ENCODE results near the gene CARD19. TPM values are rescaled to one million over a fixed set of nuclear protein-coding genes. Genes with fewer than 3 reads are reported as not detected.
A peak's percentile ranks its signal among the peaks of the same experiment; 100 is the strongest.

The CARD19 gene
- total and polyA plus RNA-seq, 11 donors: 24.2 to 46.2 (median 30.5) TPM

GRCh38 chr9:93134015-93134739 is 38.2 kb downstream of the CARD19 start, which contains the start of gene NINJ1:
TSS of gene NINJ1 (minus strand) at chr9:93134251. CDS start at chr9:93134217, 34 bp downstream.
- ATAC-seq: peak; percentile 46 to 86 (median 77)
- 1 to 2% (median 1%) methylated on average over 43 to 78 of the region's 78 CpGs for WGBS, 4 donors
- intact Hi-C loops (cut with DNase I): loop anchor here in 3 of 10 donors (5.0 to 10.0 kb wide), 2 partner anchors 37 to 321 kb away; partner anchors contain the start of genes CARD19 (in 2 of the 3), FAM120A (in 1 of the 3) and FAM120AOS (in 1 of the 3)
- H3K4me3 ChIP-seq: peak within 1 kb of the TSS; percentile 69 to 98 (median 86)
- peaks cover 0 to 5% (median 0%) of the 10 kb centered on the region in 9 donors for H3K36me3 ChIP-seq
- TF ChIP-seq POLR2A (IDR thresholded peaks at IDR 0.05): peak; percentile 62 to 81
- TF ChIP-seq CTCF (IDR thresholded peaks at IDR 0.05): no peak
- H3K27me3 ChIP-seq: no peaks in the 10 kb centered on the region
- peak within 1 kb of the TSS; percentile 74 to 97 (median 95) for H3K27ac ChIP-seq
- DNase-seq: peak; percentile 72 to 87 (median 80)
- H3K9me3 ChIP-seq: peaks cover 0 to 5% (median 0%) of the 10 kb centered on the region in 12 donors
- H3K4me1 ChIP-seq: peaks cover 4 to 63% (median 48%) of the 10 kb centered on the region in 12 donors

- DNase-seq: no peak
- 85 to 92% (median 86%) methylated on average over 6 to 14 of the region's 14 CpGs for WGBS, 4 donors
- TF ChIP-seq CTCF (IDR thresholded peaks at IDR 0.05): no peak
- no peak for TF ChIP-seq POLR2A (IDR thresholded peaks at IDR 0.05)
- Histone ChIP-seq H3K36me3 (peaks cover 0 to 4% (median 0%) of the 10 kb centered on the region in 9 donors), H3K4me1 (peaks cover 2 to 56% (median 41%) of the 10 kb centered on the region in 12 donors), H3K27me3 (no peaks in the 10 kb centered on the region), H3K9me3 (peaks cover 0 to 5% (median 0%) of the 10 kb centered on the region in 12 donors), H3K27ac (peak overlapping the region in 11 of 12 donors; percentile 92 to 97 (median 95)), H3K4me3 (peak overlapping the region; percentile 69 to 98 (median 86))
- intact Hi-C loops (cut with DNase I): loop anchor here in 3 of 10 donors (5.0 to 10.0 kb wide), 2 partner anchors 38 to 320 kb away; partner anchors contain the start of genes CARD19 (in 2 of the 3), FAM120A (in 1 of the 3) and FAM120AOS (in 1 of the 3)
- ATAC-seq: no peak
These were observed 38.9 kb downstream of the CARD19 start for GRCh38 chr9:93134740-93135444.

DNA sequence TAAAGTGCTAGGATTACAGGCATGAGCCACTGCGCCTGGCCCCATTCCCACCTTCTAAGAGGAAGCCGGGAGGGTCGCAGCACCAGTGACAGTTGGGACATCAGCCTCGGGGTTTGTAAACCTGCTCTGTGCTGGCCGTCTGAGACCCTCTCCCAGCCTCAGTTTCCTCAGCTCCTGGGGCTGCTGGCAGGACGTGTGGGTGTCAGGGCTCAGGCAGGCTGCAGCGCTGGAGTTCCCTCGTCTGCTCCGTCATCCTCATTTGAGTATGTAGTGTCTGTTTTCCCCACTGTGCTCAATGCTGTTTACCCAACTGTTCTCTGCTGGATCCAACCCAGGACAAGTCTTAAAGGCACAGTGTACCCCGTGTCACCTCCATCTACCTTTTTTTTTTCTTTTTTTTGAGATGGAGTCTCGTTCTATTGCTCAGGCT is 40.0 kb downstream of the CARD19 start:
- no peaks in the 10 kb centered on the region for H3K36me3 ChIP-seq
- ATAC-seq (no peak), DNase-seq (no peak)
- TF ChIP-seq CTCF (IDR thresholded peaks at IDR 0.05): no peak
- no peak for TF ChIP-seq POLR2A (IDR thresholded peaks at IDR 0.05)
- no peaks in the 10 kb centered on the region for H3K27me3 ChIP-seq
- H3K27ac ChIP-seq: no peak overlapping the region
- intact Hi-C loops (cut with DNase I): loop anchor here in 1 of 10 donors (10.0 kb wide), 1 partner anchor 319 kb away; the partner anchor contains the start of genes FAM120A and FAM120AOS
- peaks cover 0 to 45% (median 31%) of the 10 kb centered on the region in 12 donors for H3K4me1 ChIP-seq
- no peak overlapping the region for H3K4me3 ChIP-seq
- 58 to 68% (median 59%) methylated on average over 11 of the region's 11 CpGs for WGBS, 4 donors
- H3K9me3 ChIP-seq: peaks cover 0 to 5% (median 0%) of the 10 kb centered on the region in 12 donors

Data from heart left ventricle (tissue), 16 donors.